ENCODE results near the gene RAB11B.
"Not testable (repeated sequence)": the region's sequence is repeated elsewhere in the genome, so short reads cannot be mapped to it uniquely, and the experiment has no call there.

Gene RAB11B

DNA sequence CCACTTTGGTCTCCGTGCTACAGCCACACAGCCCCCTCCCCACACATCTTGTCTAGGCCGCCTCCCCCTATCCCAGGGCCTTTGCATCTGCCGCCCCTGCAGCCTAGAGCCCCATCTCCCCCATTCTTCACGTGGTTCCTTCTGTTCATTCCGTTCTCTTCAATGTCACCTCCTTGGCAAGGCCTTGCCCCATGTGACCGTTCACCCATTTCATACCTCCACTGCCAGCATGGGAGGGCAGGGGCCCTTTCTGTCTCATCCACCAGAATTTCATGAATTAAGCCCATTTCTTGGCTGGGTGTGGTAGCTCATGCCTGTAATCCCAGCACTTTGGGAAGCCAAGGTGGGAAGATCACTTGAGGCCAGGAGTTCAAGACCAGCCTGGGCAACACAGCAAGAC lies 38.9 kb downstream of the RAB11B start:
- DNase-seq (ENCODE audit: low read depth) = no peak

- no peak for DNase-seq (ENCODE audit: low read depth)
These were observed 39.7 kb downstream of the RAB11B start for GRCh38 chr19:8429826-8430225.

DNA sequence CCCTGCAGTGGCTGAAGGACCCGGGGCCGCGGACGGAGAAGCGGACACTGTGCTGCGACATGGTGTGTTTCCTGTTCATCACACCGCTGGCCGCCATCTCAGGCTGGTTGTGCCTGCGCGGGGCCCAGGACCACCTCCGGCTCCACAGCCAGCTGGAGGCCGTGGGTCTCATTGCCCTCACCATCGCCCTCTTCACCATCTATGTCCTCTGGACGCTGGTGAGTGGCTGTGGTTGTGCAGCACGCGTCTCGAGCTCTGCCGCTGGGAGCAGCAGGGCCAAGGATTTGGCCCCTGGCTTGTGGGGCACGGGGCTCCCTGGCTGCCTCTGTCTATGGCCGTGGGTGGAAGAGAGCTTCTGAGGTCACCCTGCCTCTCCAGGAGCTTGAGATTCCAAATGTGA lies 40.5 kb downstream of the RAB11B start:
- no peak for DNase-seq (ENCODE audit: low read depth)

DNA sequence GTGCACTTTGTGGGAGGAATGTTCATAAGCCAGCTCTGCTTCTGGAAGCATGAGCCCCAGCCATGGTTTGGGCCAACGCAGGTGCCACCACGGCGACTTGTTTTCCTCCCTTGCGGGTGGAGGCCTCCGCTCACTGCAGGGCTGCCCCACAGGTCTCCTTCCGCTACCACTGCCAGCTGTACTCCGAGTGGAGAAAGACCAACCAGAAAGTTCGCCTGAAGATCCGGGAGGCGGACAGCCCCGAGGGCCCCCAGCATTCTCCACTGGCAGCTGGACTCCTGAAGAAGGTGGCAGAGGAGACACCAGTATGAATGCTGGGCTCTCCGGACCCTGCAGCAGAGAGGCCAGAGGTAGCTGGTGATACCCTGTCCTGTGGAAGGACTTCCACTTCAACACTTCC lies 48.1 kb downstream of the RAB11B start:
- DNase-seq (ENCODE audit: low read depth) = no peak

- no peak for DNase-seq (ENCODE audit: low read depth)
These were observed 51.8 kb downstream of the RAB11B start for GRCh38 chr19:8441725-8442544.

DNA sequence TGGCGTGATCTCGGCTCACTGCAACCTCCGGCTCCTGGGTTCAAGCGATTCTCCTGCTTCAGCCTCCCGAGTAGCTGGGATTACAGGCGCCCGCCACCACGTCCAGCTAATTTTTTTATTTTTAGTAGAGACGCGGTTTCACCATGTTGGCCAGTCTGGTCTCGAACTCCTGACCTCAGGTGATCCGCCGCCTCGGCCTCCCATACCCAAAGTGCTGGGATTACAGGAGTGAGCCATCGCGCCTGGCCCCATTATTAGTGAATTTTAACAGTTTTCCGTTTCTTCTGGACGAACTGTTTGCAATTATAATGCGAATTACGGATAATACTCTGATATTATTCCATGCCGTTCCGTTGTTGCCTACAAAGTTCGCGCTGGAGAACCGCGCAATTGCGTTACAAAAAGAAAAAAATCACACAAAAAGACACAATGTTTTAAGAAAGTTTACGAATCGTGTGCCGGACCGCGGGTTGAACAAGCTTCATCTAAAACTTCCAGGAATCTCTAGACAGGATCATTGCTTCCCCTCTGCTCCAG lies 54.0 kb downstream of the RAB11B start:
- DNase-seq (ENCODE audit: low read depth) = not testable (repeated sequence)

- peak; percentile 100 for DNase-seq (ENCODE audit: low read depth)
These were observed 54.7 kb downstream of the RAB11B start, which contains the start of gene HNRNPM for GRCh38 chr19:8444677-8445487. Gene HNRNPM, plus strand, starts transcription at chr19:8444975. Its CDS starts 24 bp downstream, at chr19:8444999.

GRCh38 chr19:8445488-8446001 lies 55.4 kb downstream of the RAB11B start:
- DNase-seq (ENCODE audit: low read depth) = peak; percentile 24

DNA sequence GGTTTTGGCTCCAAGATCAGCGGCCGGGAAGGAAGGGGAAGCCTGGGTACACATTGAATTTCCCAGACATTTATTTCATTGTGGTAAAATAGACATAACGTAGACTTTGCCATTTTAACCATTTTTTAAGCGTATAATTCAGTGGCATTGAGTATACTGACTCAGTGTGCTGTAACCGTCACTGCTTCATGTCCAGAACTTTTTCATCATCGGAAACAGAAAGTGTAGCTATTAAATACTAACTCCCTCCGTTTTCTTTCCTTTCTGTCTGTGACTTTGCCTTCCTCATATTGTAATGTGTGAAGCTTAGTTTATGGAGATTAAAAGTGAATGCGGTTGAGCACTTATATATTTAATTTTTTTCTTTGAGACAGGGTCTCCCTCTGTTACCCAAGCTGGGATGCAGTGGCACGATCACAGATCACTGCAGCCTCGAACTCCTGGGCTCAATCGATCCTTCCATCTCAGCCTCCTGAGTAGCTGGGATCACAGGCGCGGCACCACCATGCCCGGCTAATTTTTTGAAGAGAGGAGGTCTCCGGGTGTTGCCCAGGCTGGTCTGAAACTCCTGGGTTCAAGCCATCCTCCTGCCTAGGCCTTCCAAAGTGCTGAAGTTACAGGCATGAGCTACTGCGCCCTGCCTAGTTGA lies 56.0 kb downstream of the RAB11B start:
- DNase-seq (ENCODE audit: low read depth) = no peak

DNA sequence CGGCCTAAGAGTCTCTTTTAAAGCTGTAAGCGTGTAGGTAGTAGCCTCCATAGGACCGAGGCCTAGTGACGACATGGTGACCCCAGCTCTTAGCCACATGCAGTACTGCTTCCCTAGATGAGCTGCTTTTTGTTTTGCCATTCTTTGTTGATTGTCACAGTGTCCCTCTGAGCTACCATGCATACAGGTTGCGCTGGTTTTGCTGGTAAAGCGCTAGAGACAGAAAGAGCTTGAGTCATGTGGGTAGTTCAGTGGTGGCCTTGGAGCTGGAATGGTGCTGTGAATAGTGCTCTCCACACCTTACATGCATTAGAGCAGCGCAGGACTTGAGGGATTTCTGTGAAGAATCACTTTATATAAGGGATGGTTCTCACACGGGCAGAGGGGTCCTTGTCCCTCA lies 59.7 kb downstream of the RAB11B start:
- no peak for DNase-seq (ENCODE audit: low read depth)

DNA sequence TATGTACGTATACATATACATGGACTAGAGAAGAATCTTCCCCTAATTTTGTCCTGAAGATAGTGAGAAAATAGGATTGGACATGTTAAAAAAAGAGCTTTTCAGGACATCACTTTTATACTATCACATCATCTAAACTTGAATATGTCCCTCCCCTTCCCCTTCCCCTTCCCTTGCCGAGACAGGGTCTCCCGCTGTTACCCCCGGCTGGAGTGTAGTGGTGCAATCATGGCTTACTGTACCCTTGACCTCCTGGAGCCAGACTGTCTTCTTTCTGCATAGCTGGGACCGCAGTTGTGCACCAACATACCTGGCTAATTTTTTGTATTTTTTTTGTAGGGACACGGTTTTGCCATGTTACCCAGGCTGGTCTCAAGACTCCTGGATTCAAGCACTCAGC lies 61.2 kb downstream of the RAB11B start:
- no peak for DNase-seq (ENCODE audit: low read depth)

GRCh38 chr19:8451885-8452284 lies 61.7 kb downstream of the RAB11B start:
- DNase-seq (ENCODE audit: low read depth) = no peak

DNA sequence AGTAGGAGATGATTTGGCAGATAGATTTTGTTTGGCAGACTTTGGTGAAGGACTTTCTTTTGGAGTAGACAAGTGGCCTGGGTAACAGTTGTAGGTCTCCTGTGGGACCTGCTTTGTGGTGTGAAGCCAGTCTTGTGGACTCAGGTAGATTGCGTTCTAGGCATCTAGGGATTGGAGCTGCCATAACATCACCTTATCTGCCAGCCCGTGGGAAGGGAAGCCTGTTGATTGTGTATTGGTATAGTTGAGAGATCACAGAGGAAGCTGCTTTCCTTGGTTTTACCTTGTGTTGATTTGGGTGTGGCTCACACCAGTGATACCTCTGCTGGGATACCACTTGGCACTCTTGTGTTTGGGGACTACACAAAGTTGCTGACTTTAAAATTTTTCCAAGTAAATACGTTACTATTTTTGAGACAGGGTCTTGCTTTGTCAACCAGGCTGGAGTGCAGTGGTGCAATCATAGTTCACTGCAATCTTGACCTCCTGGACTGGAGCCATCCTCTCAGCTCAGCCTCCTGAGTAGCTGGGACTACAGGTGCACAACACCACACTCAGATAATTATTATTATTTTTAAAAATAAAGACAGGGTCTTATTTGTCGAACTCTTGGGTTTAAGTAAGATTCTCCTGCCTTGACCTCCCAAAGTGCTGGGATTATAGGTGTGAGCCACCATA lies 62.4 kb downstream of the RAB11B start:
- no peak for DNase-seq (ENCODE audit: low read depth)

GRCh38 chr19:8453616-8454015 lies 63.5 kb downstream of the RAB11B start:
- no peak for DNase-seq (ENCODE audit: low read depth)

Measured in stimulated activated CD8-positive, alpha-beta memory T cell treated with anti-CD3 and anti-CD28 coated beads, Interleukin-4, amount 100 ng/mL, for 24 hours (primary cell).